Measurements from ENCODE around the gene ZFP3. TPM values are rescaled to one million over a fixed set of nuclear protein-coding genes. Genes with fewer than 3 reads are reported as not detected.

ZFP3 gene
- total and polyA plus RNA-seq, 2 of the 4 experiments (the other 2 are of a cell fraction), result 0.54 to 0.75 TPM

DNA sequence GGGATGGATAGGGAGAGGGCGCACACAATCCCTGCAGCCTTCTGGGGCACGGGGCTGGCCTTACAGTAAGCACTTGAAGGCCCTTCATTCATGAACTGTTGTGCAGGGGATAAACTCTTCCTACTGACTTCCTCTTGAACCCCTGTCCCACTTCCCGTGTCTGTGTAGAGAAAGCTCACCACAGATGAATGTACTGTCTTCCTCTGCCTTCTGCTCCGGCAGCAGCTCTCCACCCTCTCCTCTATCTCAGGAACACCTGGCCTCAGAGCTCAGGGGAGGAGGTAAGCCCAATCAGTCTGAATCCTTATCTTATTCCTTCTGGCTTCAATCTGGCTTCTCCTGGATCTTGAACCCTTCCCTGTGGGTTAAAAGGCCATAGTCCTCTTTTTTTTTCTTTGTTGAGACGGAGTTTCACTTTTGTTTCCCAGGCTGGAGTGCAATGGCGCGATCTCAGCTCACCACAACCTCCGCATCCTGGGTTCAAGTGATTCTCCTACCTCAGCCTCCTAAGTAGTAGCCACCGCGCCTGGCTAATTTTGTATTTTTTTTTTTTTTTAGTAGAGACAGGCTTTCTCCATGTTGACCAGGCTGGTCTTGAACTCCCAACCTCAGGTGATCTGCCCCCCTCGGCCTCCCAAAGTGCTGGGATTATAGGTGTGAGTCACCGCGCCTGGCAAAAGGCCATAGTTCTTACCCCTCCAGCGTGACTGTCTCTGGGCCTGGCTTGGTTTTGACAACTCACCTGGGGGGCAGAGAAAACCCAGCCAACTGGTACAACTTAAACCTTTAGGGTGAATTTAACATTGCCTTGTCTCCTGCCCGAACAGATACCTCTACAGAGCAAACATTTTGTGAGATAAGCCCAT lies 35.9 kb upstream of the ZFP3 start (continued):
- TF ChIP-seq RCOR1 (IDR thresholded peaks at IDR 0.05; ENCODE audit: insufficient replicate concordance, low read length), result no peak

GRCh38 chr17:5043524-5043923 lies 34.7 kb upstream of the ZFP3 start:
- peaks cover 1% of the 10 kb centered on the region; the same call in 1 of the 2 replicates for H3K27me3 ChIP-seq (ENCODE audit: control insufficient read depth, insufficient read depth, low read length)
- H2BK5ac ChIP-seq (ENCODE audit: low read depth, low read length, poor library complexity, severe bottlenecking), result no peak overlapping the region
- H3K9me3 ChIP-seq (ENCODE audit: control insufficient read depth, insufficient read depth, low read length), result no peaks in the 10 kb centered on the region; the same call in 1 of the 2 replicates
- DNase-seq, result no peak
- H3K4me1 ChIP-seq (ENCODE audit: control insufficient read depth, insufficient read depth, low read length), result no peaks in the 10 kb centered on the region
- no peak overlapping the region for H3K4ac ChIP-seq (ENCODE audit: low read depth, low read length)
- H3K79me1 ChIP-seq (ENCODE audit: low read depth in 1 of 2, low read length in 2 of 2), result no peaks in the 10 kb centered on the region
- no peaks in the 10 kb centered on the region for H3K9me1 ChIP-seq (ENCODE audit: insufficient read depth, low read length)
- no peak overlapping the region for H3K27ac ChIP-seq (ENCODE audit: insufficient read depth, low read length)
- no peak overlapping the region for H3K56ac ChIP-seq (ENCODE audit: extremely low read depth, insufficient read depth, low read length)
- no peak overlapping the region for H4K8ac ChIP-seq (ENCODE audit: low read depth in 2 of 2, low read length in 2 of 2)
- CTCF ChIA-PET, result no interaction called here
- no peak overlapping the region for H2AFZ ChIP-seq (replicated peaks; ENCODE audit: low read length, poor library complexity)
- in situ Hi-C loops (cut with MboI; ENCODE audit: low sequenced_read_pairs), result no loop called here
- H2BK15ac ChIP-seq (ENCODE audit: low read depth, low read length), result no peak overlapping the region
- H3K36me3 ChIP-seq (ENCODE audit: control insufficient read depth, insufficient read depth, low read length), result no peaks in the 10 kb centered on the region
- intact Hi-C loops (cut with micrococcal nuclease), result no loop called here
- H2BK20ac ChIP-seq (ENCODE audit: low read depth, low read length), result no peak overlapping the region
- no TSS peak for BruUV-seq (replicated peaks)
- POLR2A ChIA-PET (ENCODE audit: unreplicated experiment), result no interaction called here
- H3K9ac ChIP-seq (ENCODE audit: low read depth, low read length), result no peak overlapping the region
- no peak overlapping the region for H3K23ac ChIP-seq (ENCODE audit: low read depth, low read length)
- TF ChIP-seq NFE2L2 (IDR thresholded peaks at IDR 0.05; ENCODE audit: low read depth, low read length) (no peak), FOS (IDR thresholded peaks at IDR 0.05; ENCODE audit: low read depth, low read length) (no peak), RFX5 (IDR thresholded peaks at IDR 0.05; ENCODE audit: low read depth, low read length) (no peak)
- no peak overlapping the region for H2BK120ac ChIP-seq (ENCODE audit: low read depth, low read length)
- H3K4me3 ChIP-seq (ENCODE audit: insufficient read depth, low read depth, low read length), result no peak overlapping the region
- no peaks in the 10 kb centered on the region for H4K20me1 ChIP-seq (ENCODE audit: insufficient read depth, low read length)
- 40% methylated on average over 1 of the region's 1 CpG; no CpG with 5 or more reads in 1 of the 2 experiments for WGBS, 2 experiments (ENCODE audit: extremely low coverage in 2 of 2, insufficient read length in 1 of 2)
- no peak overlapping the region for H3K4me2 ChIP-seq (ENCODE audit: low read depth, low read length)
- dilution Hi-C loops (cut with HindIII; ENCODE audit: low sequenced_read_pairs, unreplicated experiment), result no loop called here
- ATAC-seq (ENCODE audit: low read depth), result no peak
- no peak overlapping the region for H4K5ac ChIP-seq (ENCODE audit: low read depth, low read length)
- H2AK5ac ChIP-seq (ENCODE audit: low read depth, low read length), result no peak overlapping the region
- H2AK9ac ChIP-seq (replicated peaks; ENCODE audit: low read depth, low read length, poor library complexity), result peak overlapping the region; percentile 24
- H3K18ac ChIP-seq (ENCODE audit: low read depth, low read length), result no peak overlapping the region
- H4K91ac ChIP-seq (ENCODE audit: insufficient read depth, low read depth, low read length), result no peak overlapping the region
- no peak overlapping the region for H3K14ac ChIP-seq (replicated peaks; ENCODE audit: low read depth, low read length)
